NOMO-1 (cell line): Measurements from ENCODE around the gene ENO3.
A peak's percentile ranks its signal among the peaks of the same experiment; 100 is the strongest.
"Not testable (repeated sequence)": the region's sequence is repeated elsewhere in the genome, so short reads cannot be mapped to it uniquely, and the experiment has no call there.

Experiments
- DNase-seq, 2 experiments: peaks; one replicate each; lab custom pipeline; 2025; ENCODE audit not compliant: unreplicated experiment in 2 of 2; lab: John Stamatoyannopoulos, UW

ENO3 gene

GRCh38 chr17:4950746-4951204, at the start of gene ENO3:
ENO3 (plus strand) TSS chr17:4951119; CDS start chr17:4951830, 711 bp downstream.
- no peak for DNase-seq

GRCh38 chr17:4901648-4902344, 49.1 kb upstream of the ENO3 start:
- DNase-seq = no peak

GRCh38 chr17:4902540-4902939, 48.4 kb upstream of the ENO3 start:
- DNase-seq = no peak

GRCh38 chr17:4903051-4903818, 47.7 kb upstream of the ENO3 start, which contains the start of gene CHRNE:
CHRNE (minus strand) TSS chr17:4903098; CDS start chr17:4903063, 35 bp downstream.
- DNase-seq = peak in 1 of 2 experiments; percentile 64

- DNase-seq = not testable (repeated sequence)
Observed at GRCh38 chr17:4906642-4907041, 44.3 kb upstream of the ENO3 start.

GRCh38 chr17:4908301-4908700, 42.6 kb upstream of the ENO3 start:
- DNase-seq = no peak

GRCh38 chr17:4908711-4909496, 42.0 kb upstream of the ENO3 start:
- peak; percentile 90 for DNase-seq

GRCh38 chr17:4913994-4914393, 36.9 kb upstream of the ENO3 start:
- DNase-seq = no peak

- DNase-seq = not testable (repeated sequence)
Observed at GRCh38 chr17:4914551-4914950, 36.4 kb upstream of the ENO3 start.

- no peak for DNase-seq
Observed at GRCh38 chr17:4919511-4920047, 31.3 kb upstream of the ENO3 start.

GRCh38 chr17:4920351-4921048, 30.4 kb upstream of the ENO3 start:
- DNase-seq = peak; percentile 38 to 68

- DNase-seq = no peak
Observed at GRCh38 chr17:4921320-4921719, 29.6 kb upstream of the ENO3 start.

GRCh38 chr17:4926577-4927335, 24.2 kb upstream of the ENO3 start:
- DNase-seq = not testable (repeated sequence)

GRCh38 chr17:4928881-4929280, 22.0 kb upstream of the ENO3 start:
- no peak for DNase-seq

- no peak for DNase-seq
Observed at GRCh38 chr17:4931963-4932362, 19.0 kb upstream of the ENO3 start, which contains the start of gene GP1BA. GP1BA (plus strand) TSS chr17:4932277; CDS start chr17:4932605, 328 bp downstream.

- DNase-seq = no peak
Observed at GRCh38 chr17:4932756-4933155, 18.2 kb upstream of the ENO3 start.

GRCh38 chr17:4933646-4934045, 17.3 kb upstream of the ENO3 start:
- DNase-seq = no peak

- DNase-seq = peak; percentile 50 to 54
Observed at GRCh38 chr17:4934173-4934979, 16.5 kb upstream of the ENO3 start.

- no peak for DNase-seq
Observed at GRCh38 chr17:4935650-4936049, 15.3 kb upstream of the ENO3 start.
